ENCODE results near the gene ITSN1.

GRCh38 chr21:33662046-33662445 lies 19.7 kb downstream of the ITSN1 start:
- TF ChIP-seq CTCF (IDR thresholded peaks at IDR 0.05) (no peak), ZFX (IDR thresholded peaks at IDR 0.05; ENCODE audit: borderline replicate concordance) (no peak)
